ENCODE data around the gene AHRR. TPM values are rescaled to one million over a fixed set of nuclear protein-coding genes. Genes with fewer than 3 reads are reported as not detected.
A peak's percentile ranks its signal among the peaks of the same experiment; 100 is the strongest.

Gene AHRR
- total and polyA plus RNA-seq, 2 experiments from 2014 or later = 1.8 to 2.4 TPM

- H3K79me2 ChIP-seq = no peaks in the 10 kb centered on the region
- DNase-seq (ENCODE audit: low spot score) = no peak
- peak overlapping the region; percentile 28 for H2AFZ ChIP-seq
- no peaks in the 10 kb centered on the region for H3K9me3 ChIP-seq (ENCODE audit: low read depth)
- no peaks in the 10 kb centered on the region for H4K20me1 ChIP-seq (ENCODE audit: insufficient read depth, poor library complexity, severe bottlenecking)
- whole genome bisulfite sequencing (ENCODE audit: low lambda C conversion rate, missing lambda C conversion rate) = 69% methylated on average over 53 of the region's 56 CpGs
- H3K4me2 ChIP-seq = peak overlapping the region; percentile 100
- no peaks in the 10 kb centered on the region for H3K9me2 ChIP-seq (replicated peaks; ENCODE audit: insufficient read depth)
- peaks cover 9% of the 10 kb centered on the region for H3K4me1 ChIP-seq (ENCODE audit: insufficient read depth)
- TF ChIP-seq, protein P1, sequence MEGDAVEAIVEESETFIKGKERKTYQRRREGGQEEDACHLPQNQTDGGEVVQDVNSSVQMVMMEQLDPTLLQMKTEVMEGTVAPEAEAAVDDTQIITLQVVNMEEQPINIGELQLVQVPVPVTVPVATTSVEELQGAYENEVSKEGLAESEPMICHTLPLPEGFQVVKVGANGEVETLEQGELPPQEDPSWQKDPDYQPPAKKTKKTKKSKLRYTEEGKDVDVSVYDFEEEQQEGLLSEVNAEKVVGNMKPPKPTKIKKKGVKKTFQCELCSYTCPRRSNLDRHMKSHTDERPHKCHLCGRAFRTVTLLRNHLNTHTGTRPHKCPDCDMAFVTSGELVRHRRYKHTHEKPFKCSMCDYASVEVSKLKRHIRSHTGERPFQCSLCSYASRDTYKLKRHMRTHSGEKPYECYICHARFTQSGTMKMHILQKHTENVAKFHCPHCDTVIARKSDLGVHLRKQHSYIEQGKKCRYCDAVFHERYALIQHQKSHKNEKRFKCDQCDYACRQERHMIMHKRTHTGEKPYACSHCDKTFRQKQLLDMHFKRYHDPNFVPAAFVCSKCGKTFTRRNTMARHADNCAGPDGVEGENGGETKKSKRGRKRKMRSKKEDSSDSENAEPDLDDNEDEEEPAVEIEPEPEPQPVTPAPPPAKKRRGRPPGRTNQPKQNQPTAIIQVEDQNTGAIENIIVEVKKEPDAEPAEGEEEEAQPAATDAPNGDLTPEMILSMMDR (IDR thresholded peaks at IDR 0.05; ENCODE audit: poor library complexity) = no peak
- no peak for TF ChIP-seq EZH2phosphoT487 (IDR thresholded peaks at IDR 0.05; ENCODE audit: low read depth, severe bottlenecking, unreplicated experiment)
- TF ChIP-seq EZH2 (IDR thresholded peaks at IDR 0.05; ENCODE audit: borderline replicate concordance) = no peak
- no peak overlapping the region for H3K4me3 ChIP-seq
- no peak overlapping the region for H3K27ac ChIP-seq
- peaks cover 55% of the 10 kb centered on the region for H3K27me3 ChIP-seq
- no peaks in the 10 kb centered on the region for H3K36me3 ChIP-seq (replicated peaks; ENCODE audit: insufficient read depth, low read depth)
These were observed 897 bp downstream of the AHRR start for GRCh38 chr5:322281-322941.

DNA sequence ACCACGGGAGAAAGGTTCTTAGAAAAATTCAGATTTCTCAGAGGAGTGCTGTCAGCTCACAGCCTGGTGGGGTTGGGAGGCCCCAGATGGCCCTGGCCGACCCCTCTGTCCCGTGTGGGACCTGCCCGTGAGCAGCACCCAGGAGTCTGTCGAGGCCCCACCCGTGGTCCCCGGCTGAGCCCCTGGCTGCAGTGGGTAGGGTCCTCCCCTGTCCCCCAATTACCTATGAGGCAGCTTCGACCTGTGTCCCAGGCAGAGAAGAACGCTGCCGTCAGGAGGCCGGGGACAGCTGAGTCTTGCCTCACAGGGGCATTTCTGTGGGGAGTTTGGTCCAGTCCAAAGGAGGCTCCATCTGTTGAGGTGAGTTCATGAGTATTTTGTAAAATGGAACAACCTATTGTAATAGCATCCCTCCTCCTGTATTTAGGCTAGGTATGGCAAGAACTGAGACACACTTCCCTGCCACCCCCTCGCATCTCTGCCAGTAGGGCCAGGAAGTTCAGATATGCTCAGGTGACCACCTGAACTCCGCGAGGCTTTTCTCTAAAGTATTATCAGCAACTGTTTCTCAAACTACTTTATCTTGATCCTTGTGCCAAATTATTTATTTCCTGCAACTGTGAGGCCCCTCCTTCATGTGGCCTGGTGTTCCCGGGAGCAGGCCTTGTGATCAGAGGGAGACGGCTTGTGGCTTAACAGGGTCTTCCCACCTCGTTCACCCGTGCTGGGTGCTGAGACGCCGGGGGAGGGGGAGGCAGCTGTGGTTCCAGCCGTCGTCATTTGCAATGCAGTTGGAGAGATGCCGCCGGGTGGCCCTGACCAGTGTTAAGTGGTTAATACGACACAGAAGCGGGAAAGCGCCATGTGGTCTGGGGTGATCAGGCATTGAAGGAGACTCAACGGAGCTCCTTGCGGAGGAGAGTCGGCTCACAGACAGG lies 1.7 kb downstream of the AHRR start:
- Histone ChIP-seq H2AFZ (no peak overlapping the region), H3K9me2 (replicated peaks; ENCODE audit: insufficient read depth) (no peaks in the 10 kb centered on the region), H3K79me2 (no peaks in the 10 kb centered on the region), H3K27ac (no peak overlapping the region), H3K27me3 (peaks cover 55% of the 10 kb centered on the region), H3K4me2 (peak overlapping the region; percentile 100), H3K36me3 (replicated peaks; ENCODE audit: insufficient read depth, low read depth) (no peaks in the 10 kb centered on the region), H4K20me1 (ENCODE audit: insufficient read depth, poor library complexity, severe bottlenecking) (no peaks in the 10 kb centered on the region), H3K4me3 (no peak overlapping the region), H3K9me3 (ENCODE audit: low read depth) (no peaks in the 10 kb centered on the region), H3K4me1 (ENCODE audit: insufficient read depth) (peaks cover 9% of the 10 kb centered on the region)
- TF ChIP-seq, protein P1 (IDR thresholded peaks at IDR 0.05; ENCODE audit: poor library complexity) = no peak
- no peak for TF ChIP-seq EZH2phosphoT487 (IDR thresholded peaks at IDR 0.05; ENCODE audit: low read depth, severe bottlenecking, unreplicated experiment)
- no peak for TF ChIP-seq EZH2 (IDR thresholded peaks at IDR 0.05; ENCODE audit: borderline replicate concordance)
- no peak for DNase-seq (ENCODE audit: low spot score)
- WGBS (ENCODE audit: low lambda C conversion rate, missing lambda C conversion rate) = 67% methylated on average over 30 of the region's 30 CpGs

- Histone ChIP-seq H3K27ac (no peak overlapping the region), H3K36me3 (replicated peaks; ENCODE audit: insufficient read depth, low read depth) (no peaks in the 10 kb centered on the region), H3K79me2 (no peaks in the 10 kb centered on the region), H3K4me1 (ENCODE audit: insufficient read depth) (peaks cover 9% of the 10 kb centered on the region), H3K9me2 (replicated peaks; ENCODE audit: insufficient read depth) (no peaks in the 10 kb centered on the region), H3K4me3 (no peak overlapping the region), H3K27me3 (peaks cover 38% of the 10 kb centered on the region), H2AFZ (no peak overlapping the region), H4K20me1 (ENCODE audit: insufficient read depth, poor library complexity, severe bottlenecking) (no peaks in the 10 kb centered on the region), H3K4me2 (no peak overlapping the region), H3K9me3 (ENCODE audit: low read depth) (no peaks in the 10 kb centered on the region)
- DNase-seq (ENCODE audit: low spot score) = no peak
- 92% methylated on average over 23 of the region's 24 CpGs for WGBS (ENCODE audit: low lambda C conversion rate, missing lambda C conversion rate)
- TF ChIP-seq EZH2 (IDR thresholded peaks at IDR 0.05; ENCODE audit: borderline replicate concordance) (no peak), EZH2phosphoT487 (IDR thresholded peaks at IDR 0.05; ENCODE audit: low read depth, severe bottlenecking, unreplicated experiment) (no peak)
- TF ChIP-seq, protein P1 (IDR thresholded peaks at IDR 0.05; ENCODE audit: poor library complexity) = no peak
These were observed 3.5 kb downstream of the AHRR start for GRCh38 chr5:324736-325612.
